LNCAP (cell line): Measurements from ENCODE around the gene CDKAL1.

Source experiments
- CTCF ChIP-seq: fragments of 450-650 bp; IDR thresholded peaks from 2 replicates; pipeline ENCODE4 v1.5.1; 2017; ENCODE audit warnings: mild to moderate bottlenecking

The CDKAL1 gene

GRCh38 chr6:21103626-21104224, 569.5 kb downstream of the CDKAL1 start:
- TF ChIP-seq CTCF: no peak

- no peak for TF ChIP-seq CTCF
Measured at GRCh38 chr6:21104288-21104687, 570.0 kb downstream of the CDKAL1 start.

GRCh38 chr6:21107796-21108195, 573.5 kb downstream of the CDKAL1 start:
- TF ChIP-seq CTCF: no peak

GRCh38 chr6:21109391-21110178, 575.3 kb downstream of the CDKAL1 start:
- TF ChIP-seq CTCF: no peak

GRCh38 chr6:21110684-21111083, 576.4 kb downstream of the CDKAL1 start:
- no peak for TF ChIP-seq CTCF

- no peak for TF ChIP-seq CTCF
Measured at GRCh38 chr6:21111093-21111725, 577.0 kb downstream of the CDKAL1 start.

- no peak for TF ChIP-seq CTCF
Measured at GRCh38 chr6:21115111-21115510, 580.9 kb downstream of the CDKAL1 start.
